Activated T-helper 17 cell treated with anti-CD3 and anti-CD28 coated beads, Interleukin-2, amount 50 U/mL, for 72 hours (primary cell): Measurements from ENCODE around the gene GPATCH4. TPM values are rescaled to one million over a fixed set of nuclear protein-coding genes. Genes with fewer than 3 reads are reported as not detected.
A peak's percentile ranks its signal among the peaks of the same experiment; 100 is the strongest.
"Not testable (repeated sequence)": the region's sequence is repeated elsewhere in the genome, so short reads cannot be mapped to it uniquely, and the experiment has no call there.

Source experiments
- ATAC-seq: fragments of 150-1000 bp; cut with Tn5 transposase; replicated peaks from 2 replicates; pipeline ENCODE4 v1.10.0; 2021; ENCODE audit warnings: mild to moderate bottlenecking, moderate library complexity
- H3K27ac Mint-ChIP-seq: one replicate; pipeline ENCODE4 v1.8.0; 2022; ENCODE audit warnings: mixed read lengths
- H3K27me3 Mint-ChIP-seq: one replicate; pipeline ENCODE4 v1.8.0; 2022; ENCODE audit warnings: mixed read lengths
- H3K36me3 Mint-ChIP-seq: one replicate; pipeline ENCODE4 v1.8.0; 2022; ENCODE audit warnings: low read depth, mild to moderate bottlenecking, mixed read lengths
- H3K4me1 Mint-ChIP-seq: one replicate; pipeline ENCODE4 v1.8.0; 2022; ENCODE audit warnings: mixed read lengths
- H3K4me3 Mint-ChIP-seq: one replicate; pipeline ENCODE4 v1.8.0; 2022; ENCODE audit warnings: mild to moderate bottlenecking, mixed read lengths
- H3K9me3 Mint-ChIP-seq: one replicate; pipeline ENCODE4 v1.8.0; 2022; ENCODE audit warnings: mixed read lengths
- total RNA-seq, 2 donors: library from RNA; stranded (reverse); gene quantifications; one replicate each; pipeline ENCODE4 v1.2.3, GENCODE V29; 2022

Gene GPATCH4
- total RNA-seq, 2 donors from 2014 or later = 21.3 to 51.8 TPM

DNA sequence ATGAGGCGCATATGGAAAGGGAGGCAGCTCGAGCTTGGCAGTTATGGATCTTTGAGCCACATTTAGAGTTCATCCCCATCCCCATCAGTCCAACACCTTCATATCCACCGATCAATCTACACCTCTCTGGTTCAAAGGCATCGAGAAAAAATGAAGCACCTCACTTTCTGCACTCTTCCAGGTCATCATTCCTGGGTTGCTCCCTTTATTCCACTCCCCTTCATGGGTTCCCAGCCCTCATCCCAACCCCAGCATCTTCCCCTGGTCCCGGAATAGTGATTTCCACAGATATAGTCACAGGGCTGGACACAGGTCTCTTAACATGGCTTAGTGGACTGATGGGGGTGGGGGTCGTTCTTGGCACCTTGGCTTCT is 18.3 kb upstream of the GPATCH4 start:
- H3K36me3 Mint-ChIP-seq = no peaks in the 10 kb centered on the region
- no peak overlapping the region for H3K27ac Mint-ChIP-seq
- H3K9me3 Mint-ChIP-seq = no peaks in the 10 kb centered on the region
- peaks cover 50% of the 10 kb centered on the region for H3K27me3 Mint-ChIP-seq
- no peaks in the 10 kb centered on the region for H3K4me1 Mint-ChIP-seq
- ATAC-seq = no peak
- no peak overlapping the region for H3K4me3 Mint-ChIP-seq

DNA sequence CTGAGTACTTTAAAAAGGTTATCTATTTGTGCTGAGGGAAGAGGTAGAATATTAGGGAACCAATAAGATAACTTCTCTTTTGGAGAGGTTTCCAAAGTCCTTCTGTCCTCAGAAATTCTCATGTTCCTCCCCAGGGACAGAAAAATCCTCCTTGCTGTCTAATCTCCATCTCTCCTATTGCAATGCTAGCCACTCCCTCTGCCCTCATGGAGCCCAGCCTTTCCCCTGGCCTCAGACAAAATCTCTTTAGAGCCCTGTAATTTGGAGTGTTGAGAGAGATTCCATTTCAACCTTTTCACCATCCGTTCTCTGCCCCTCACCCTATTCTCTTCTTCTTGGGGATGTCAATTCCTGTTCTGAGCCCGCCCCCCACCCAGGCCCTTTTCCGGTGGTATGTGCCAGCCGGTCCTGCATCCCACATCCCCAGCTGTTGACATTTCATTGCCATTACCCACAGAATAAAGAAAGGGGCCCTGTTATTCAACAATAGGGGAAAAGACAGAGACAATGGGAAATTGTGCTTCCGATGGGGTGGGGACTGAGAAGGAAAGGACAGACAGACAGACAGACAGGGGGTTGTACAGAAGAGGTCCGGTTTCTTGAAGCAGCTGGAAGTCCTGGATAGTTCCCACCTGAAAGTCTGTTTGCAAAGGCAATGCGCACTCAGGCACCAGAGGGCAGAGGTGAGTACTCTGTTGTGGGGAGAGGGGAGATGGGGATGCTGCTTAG is 17.7 kb upstream of the GPATCH4 start, which contains the start of gene HAPLN2:
Gene HAPLN2, plus strand, starts transcription at position 563 of the 729 bp plus-strand sequence. CDS start 4,076 bp downstream, outside the sequence.
- no peak within 1 kb of the TSS for H3K27ac Mint-ChIP-seq
- no peak within 1 kb of the TSS for H3K4me3 Mint-ChIP-seq
- no peaks in the 10 kb centered on the region for H3K9me3 Mint-ChIP-seq
- no peaks in the 10 kb centered on the region for H3K36me3 Mint-ChIP-seq
- H3K27me3 Mint-ChIP-seq = peaks cover 50% of the 10 kb centered on the region
- ATAC-seq = no peak
- H3K4me1 Mint-ChIP-seq = no peaks in the 10 kb centered on the region

DNA sequence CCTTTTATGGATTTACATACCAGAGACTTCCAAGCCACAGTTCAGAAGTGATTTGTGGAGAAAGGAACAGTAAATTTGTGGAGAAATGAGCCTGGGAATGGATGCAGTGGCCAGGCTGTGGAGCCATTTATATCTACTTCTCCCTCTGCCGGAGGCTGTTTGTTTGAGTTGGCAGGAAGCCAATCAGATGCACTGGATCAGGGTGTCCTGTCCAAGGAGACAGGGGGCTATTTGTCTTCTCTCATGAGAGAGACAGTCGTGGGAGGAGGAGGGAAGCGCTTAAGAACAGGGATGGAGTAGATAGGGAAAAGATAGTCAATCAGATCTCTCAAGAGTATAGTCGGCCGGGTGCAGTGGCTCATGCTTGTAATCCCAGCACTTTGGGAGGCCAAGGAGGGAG is 15.2 kb upstream of the GPATCH4 start:
- Mint-ChIP-seq H3K27ac (no peak overlapping the region), H3K4me1 (no peaks in the 10 kb centered on the region), H3K4me3 (no peak overlapping the region), H3K9me3 (no peaks in the 10 kb centered on the region), H3K27me3 (peaks cover 39% of the 10 kb centered on the region), H3K36me3 (no peaks in the 10 kb centered on the region)
- no peak for ATAC-seq

DNA sequence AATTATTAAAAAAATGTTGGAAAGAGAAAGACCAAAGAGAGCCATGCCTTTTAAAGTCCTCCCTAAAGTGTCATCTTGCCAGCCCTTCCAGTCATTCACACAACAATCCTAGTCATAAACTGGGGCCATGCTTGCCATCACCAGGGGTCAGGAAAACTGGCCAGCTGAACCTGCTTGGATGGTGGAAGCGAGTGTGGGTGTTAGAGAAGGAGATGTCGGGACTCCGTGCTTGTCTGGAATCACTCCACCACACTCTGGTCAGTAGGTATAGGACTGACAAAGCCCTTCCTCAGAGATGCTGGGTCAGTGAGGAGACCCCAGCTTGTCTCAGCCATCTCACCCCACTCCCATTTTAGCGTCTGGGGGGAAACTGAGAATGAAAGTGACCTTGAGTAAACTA is 14.7 kb upstream of the GPATCH4 start:
- H3K4me3 Mint-ChIP-seq = no peak overlapping the region
- no peaks in the 10 kb centered on the region for H3K4me1 Mint-ChIP-seq
- no peak for ATAC-seq
- no peaks in the 10 kb centered on the region for H3K36me3 Mint-ChIP-seq
- no peaks in the 10 kb centered on the region for H3K9me3 Mint-ChIP-seq
- no peak overlapping the region for H3K27ac Mint-ChIP-seq
- peaks cover 40% of the 10 kb centered on the region for H3K27me3 Mint-ChIP-seq

DNA sequence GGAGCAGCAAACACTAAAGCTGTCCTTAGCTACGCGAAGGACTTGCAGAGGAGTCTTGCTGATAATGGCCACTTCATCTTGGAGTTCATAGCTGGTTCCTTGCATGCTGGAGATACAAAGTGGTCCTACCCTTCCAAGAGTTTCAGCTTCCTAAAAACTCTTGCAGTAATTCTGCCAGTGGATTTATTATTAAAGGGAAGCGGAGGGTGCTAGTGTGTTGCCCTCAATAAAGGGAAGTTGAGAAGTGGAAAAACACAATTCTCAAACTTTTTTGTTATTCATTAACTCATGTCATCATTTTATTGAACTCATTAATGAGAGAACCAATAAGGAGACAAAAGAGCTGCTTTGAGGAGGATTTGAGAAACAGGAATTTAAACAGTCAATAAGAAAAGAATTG is 11.4 kb upstream of the GPATCH4 start:
- Mint-ChIP-seq H3K9me3 (no peaks in the 10 kb centered on the region), H3K4me3 (no peak overlapping the region), H3K27ac (no peak overlapping the region), H3K36me3 (no peaks in the 10 kb centered on the region), H3K4me1 (no peaks in the 10 kb centered on the region), H3K27me3 (peaks cover 20% of the 10 kb centered on the region)
- no peak for ATAC-seq

DNA sequence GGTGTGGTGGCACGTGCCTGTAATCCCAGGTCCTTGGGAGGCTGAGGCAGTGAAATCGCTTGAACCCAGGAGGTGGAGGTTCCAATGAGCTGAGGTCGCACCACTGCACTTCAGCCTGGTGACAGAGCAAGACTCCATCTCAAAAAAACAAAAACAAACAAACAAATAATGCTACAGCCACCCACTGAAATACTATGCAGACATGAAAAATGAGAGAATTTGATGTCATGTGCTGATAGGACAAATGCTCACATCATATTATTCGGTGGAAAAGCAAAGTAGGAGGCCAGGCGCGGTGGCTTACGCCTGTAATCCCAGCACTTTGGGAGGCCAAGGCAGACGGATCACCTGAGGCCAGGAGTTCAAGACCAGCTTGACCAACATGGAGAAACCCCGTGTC is 8.8 kb upstream of the GPATCH4 start:
- H3K27ac Mint-ChIP-seq, H3K4me1 Mint-ChIP-seq, H3K27me3 Mint-ChIP-seq, H3K4me3 Mint-ChIP-seq, H3K9me3 Mint-ChIP-seq, H3K36me3 Mint-ChIP-seq, ATAC-seq: not testable (repeated sequence)

DNA sequence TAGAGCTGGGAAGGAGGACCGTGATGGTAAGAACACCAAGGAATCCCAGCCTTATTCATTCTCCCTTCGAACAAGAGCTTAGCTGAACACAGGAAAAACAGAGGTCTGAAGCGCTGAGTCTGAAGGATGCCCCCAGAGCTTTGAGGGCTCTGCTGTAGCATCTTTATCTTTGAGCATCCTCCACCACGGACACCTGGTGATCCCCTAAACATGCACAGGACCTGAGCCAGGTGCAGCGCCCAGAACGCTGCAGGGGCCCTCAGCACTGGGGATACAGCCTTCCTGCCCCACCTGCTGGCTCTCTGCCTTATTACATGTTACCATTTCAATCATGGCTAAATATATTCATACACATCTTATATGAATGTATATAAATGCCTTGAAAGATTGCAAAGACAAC is 7.7 kb upstream of the GPATCH4 start:
- Mint-ChIP-seq H3K4me1 (no peaks in the 10 kb centered on the region), H3K4me3 (no peak overlapping the region), H3K9me3 (no peaks in the 10 kb centered on the region), H3K36me3 (no peaks in the 10 kb centered on the region), H3K27me3 (peaks cover 7% of the 10 kb centered on the region), H3K27ac (no peak overlapping the region)
- peak; percentile 74 for ATAC-seq

DNA sequence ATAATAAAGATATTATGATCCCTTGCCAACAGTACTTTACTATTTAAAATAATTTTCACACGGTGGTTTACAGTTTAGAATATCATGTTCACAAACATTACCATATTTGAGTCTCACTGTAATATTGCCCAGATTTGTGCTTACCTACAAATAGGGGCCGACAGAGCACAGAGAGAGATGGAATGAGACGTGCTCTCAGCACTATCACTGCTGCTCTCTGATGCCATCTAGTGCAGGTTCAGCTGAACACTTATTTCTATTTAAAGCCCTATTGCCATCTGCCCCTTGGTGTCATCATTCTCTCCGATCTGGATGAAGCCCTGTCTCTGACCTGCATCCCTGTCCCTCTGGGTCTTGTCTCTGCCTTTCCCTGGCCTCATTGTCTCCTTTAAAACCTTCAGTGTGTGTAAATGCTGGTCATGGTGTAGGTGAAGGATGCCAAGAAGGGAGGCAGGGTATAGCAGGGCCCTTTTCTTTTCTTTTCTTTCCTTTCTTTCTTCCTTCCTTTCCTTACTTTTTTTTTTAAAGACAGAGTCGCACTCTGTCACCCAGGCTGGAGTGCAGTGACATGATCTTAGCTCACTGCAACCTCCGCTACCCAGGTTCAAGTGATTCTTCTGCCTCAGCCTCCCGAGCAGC is 6.9 kb upstream of the GPATCH4 start:
- no peak overlapping the region for H3K4me3 Mint-ChIP-seq
- H3K9me3 Mint-ChIP-seq = no peaks in the 10 kb centered on the region
- no peaks in the 10 kb centered on the region for H3K4me1 Mint-ChIP-seq
- H3K36me3 Mint-ChIP-seq = no peaks in the 10 kb centered on the region
- ATAC-seq = peak; percentile 98
- peaks cover 7% of the 10 kb centered on the region for H3K27me3 Mint-ChIP-seq
- H3K27ac Mint-ChIP-seq = no peak overlapping the region

DNA sequence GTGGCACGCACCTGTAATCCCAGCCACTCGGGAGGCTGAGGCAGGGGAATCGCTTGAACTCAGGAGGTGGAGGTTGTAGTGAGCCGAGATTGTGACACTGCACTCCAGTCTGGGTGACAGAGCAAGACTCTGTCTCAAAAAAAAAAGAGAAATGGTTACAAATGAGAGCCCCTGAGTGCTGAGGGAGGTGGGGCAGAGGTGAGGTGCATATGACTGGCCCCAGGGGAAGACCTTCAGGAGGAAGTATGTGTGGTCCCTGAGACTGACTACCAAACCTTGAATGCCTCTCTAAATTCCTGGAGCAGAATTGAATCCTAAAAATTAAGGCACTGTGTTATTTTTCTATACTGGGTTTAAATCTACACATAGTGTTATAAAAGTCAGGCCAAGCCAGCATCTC is 6.1 kb upstream of the GPATCH4 start:
- H3K36me3 Mint-ChIP-seq, H3K9me3 Mint-ChIP-seq, H3K27ac Mint-ChIP-seq, ATAC-seq, H3K4me3 Mint-ChIP-seq, H3K27me3 Mint-ChIP-seq, H3K4me1 Mint-ChIP-seq: not testable (repeated sequence)

DNA sequence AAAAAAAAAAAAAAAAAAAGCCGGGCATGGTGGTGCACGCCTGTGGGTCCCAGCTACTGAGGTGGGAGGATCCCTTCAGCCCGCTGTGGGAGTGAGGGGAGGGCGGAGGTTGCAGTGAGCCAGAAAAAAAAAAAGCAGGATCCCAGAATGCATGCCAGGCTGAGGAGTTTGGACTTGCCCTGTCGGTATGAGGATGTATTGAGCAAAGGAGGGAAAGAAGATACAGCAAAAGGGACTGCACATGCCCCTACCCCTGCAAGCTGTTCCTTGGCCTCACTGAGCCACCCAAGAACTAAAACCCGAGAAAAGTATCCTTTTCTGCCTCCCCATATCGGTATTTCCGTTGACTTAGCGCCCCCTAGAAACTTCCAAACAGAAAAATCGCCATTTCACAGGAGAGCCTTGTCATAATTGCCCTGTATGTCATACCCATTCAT is 1.3 kb upstream of the GPATCH4 start:
- H3K36me3 Mint-ChIP-seq = peaks cover 40% of the 10 kb centered on the region
- ATAC-seq = no peak
- H3K4me3 Mint-ChIP-seq = peak overlapping the region; percentile 88
- H3K27ac Mint-ChIP-seq = peak overlapping the region; percentile 90
- no peaks in the 10 kb centered on the region for H3K27me3 Mint-ChIP-seq
- H3K9me3 Mint-ChIP-seq = no peaks in the 10 kb centered on the region
- H3K4me1 Mint-ChIP-seq = peaks cover 8% of the 10 kb centered on the region

DNA sequence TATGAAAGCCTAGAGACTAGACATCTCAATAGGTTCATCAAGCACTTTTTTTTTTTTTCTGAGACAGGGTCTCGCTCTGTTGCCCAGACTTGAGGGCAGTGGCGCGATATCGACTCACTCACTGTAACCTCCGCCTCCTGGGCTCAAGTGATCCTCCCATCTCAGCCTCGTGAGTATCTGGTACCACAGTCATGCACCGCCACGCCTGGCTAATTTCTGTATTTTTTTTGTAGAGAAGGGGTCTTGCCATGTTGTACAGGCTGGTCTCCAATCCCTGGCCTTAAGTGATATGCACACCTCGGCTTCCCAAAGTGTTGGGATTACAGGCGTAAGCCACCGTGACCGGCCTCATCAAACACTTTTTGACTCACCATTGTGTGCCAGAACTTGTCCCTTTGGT is 613 bp upstream of the GPATCH4 start:
- no peaks in the 10 kb centered on the region for H3K27me3 Mint-ChIP-seq

DNA sequence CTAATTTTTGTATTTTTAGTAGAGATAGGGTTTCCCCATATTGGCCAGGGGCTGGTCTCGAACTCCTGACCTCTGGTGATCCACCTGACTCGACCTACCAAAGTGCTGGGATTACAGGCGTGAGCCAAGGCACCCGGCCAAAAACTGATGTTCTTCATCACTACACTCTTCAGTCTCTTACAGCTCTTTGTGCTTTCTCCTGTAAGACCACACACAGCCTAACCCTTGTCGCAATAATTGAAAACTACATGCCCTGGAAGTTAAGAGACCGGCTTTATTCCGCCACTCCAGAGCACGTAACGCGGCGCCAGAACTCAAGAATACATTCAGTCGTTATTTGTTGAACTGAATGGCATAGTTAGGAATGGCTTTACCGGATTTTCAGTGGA is 552 bp downstream of the GPATCH4 start:
- Mint-ChIP-seq H3K9me3 (no peaks in the 10 kb centered on the region), H3K4me3 (peak overlapping the region; percentile 88), H3K4me1 (peaks cover 8% of the 10 kb centered on the region), H3K36me3 (peaks cover 59% of the 10 kb centered on the region), H3K27ac (peak overlapping the region; percentile 90), H3K27me3 (no peaks in the 10 kb centered on the region)
- ATAC-seq = peak; percentile 9

More for the DNA sequence above, 613 bp upstream of the GPATCH4 start:
- Mint-ChIP-seq H3K27ac (peak overlapping the region; percentile 90), H3K4me1 (peaks cover 8% of the 10 kb centered on the region), H3K9me3 (no peaks in the 10 kb centered on the region), H3K36me3 (peaks cover 47% of the 10 kb centered on the region), H3K4me3 (peak overlapping the region; percentile 88)
- ATAC-seq = peak; percentile 2

DNA sequence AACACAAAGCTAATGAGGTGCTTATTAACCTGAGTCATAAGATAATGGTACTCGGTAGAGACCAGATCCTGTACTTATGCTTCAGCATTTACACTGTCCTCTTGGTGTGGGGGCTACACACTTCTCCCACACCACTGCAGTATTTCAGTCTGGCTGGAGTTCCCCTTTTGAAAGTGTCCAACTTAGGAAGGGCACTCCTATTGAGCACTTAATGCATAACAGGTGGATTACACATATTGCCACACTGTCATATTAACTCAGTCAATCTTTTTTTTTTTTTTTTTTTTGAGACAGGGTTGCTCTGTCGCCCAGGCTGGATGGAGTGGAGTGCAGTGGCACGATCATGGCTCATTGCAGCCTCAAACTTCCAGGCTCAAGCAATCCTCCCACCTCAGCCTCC is 1.5 kb downstream of the GPATCH4 start:
- Mint-ChIP-seq H3K9me3 (no peaks in the 10 kb centered on the region), H3K36me3 (peaks cover 68% of the 10 kb centered on the region), H3K27me3 (no peaks in the 10 kb centered on the region), H3K4me3 (peak overlapping the region; percentile 88), H3K27ac (peak overlapping the region; percentile 90), H3K4me1 (peaks cover 15% of the 10 kb centered on the region)
- peak; percentile 46 for ATAC-seq

DNA sequence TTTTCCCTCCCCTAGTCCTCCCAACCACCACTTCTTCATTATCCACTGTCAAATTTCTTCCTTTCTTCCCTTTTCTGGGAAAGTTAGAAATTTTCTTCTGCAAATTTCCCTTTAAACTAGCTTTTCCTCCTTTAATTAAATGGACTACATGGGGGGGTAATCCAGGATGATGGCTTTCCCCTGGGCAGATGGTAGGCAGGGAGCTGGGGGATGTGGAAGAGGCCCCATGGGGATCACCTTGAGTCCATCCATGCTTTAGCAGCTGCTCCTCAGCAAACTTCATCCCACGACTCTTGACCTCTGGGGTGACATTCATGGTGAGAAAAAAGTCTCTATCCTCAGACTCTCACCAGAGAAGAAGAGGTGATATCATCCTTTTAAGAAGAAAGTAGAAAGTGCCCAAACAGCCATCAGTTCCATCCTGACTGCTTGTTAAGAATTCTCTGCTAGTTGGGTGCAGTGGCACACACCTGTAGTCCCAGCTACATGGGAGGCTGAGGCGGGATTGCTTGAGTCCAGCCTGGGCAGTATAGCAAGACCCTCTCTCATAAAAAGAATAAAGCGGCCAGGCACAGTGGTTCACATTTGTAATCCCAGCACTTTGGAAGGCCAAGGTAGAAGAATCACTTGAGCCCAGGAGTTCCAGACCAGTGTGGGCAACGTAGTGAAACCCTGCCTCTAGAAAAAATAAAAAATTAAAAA is 2.4 kb downstream of the GPATCH4 start:
- Mint-ChIP-seq H3K4me3 (no peak overlapping the region), H3K36me3 (peaks cover 77% of the 10 kb centered on the region), H3K27ac (peak overlapping the region; percentile 45), H3K9me3 (no peaks in the 10 kb centered on the region), H3K27me3 (no peaks in the 10 kb centered on the region), H3K4me1 (peaks cover 15% of the 10 kb centered on the region)
- no peak for ATAC-seq

DNA sequence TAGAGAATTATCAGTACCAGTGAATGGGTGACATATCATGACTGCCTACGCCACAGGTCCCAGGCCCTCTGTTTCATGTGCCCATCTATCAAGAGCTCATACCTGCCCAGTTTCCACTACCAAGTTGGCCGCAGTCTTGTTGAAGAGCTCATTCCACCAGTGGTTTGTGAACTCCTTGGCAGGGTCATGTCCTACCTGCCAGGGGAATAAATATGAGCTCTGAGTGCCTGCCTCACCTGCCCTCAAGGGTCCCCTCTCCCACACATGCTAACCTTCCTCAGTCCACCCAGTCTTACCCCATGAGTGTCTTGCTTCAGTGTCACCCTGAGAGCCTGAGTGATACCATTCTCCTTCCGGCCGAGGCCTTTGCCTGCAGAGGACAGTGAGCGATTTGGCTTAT is 3.2 kb downstream of the GPATCH4 start:
- Mint-ChIP-seq H3K9me3 (no peaks in the 10 kb centered on the region), H3K4me1 (peaks cover 15% of the 10 kb centered on the region), H3K36me3 (peaks cover 80% of the 10 kb centered on the region), H3K27me3 (no peaks in the 10 kb centered on the region), H3K27ac (peak overlapping the region; percentile 45), H3K4me3 (no peak overlapping the region)
- no peak for ATAC-seq
